Breast epithelium (tissue), 3 donors: ENCODE data around the gene RPL4.

ENCODE experiments used
- POLR2A ChIP-seq: fragments of 450-650 bp; IDR thresholded peaks from one replicate; pipeline ENCODE4 v1.6.1; 2016; ENCODE audit warnings: antibody characterized with exemption, mild to moderate bottlenecking, moderate library complexity
- TF ChIP-seq, protein P1 (sequence below), 3 donors: fragments of 450-650 bp; IDR thresholded peaks; one replicate each; pipeline ENCODE4 v1.5.1; 2016 to 2017; ENCODE audit warnings: antibody characterized with exemption in 3 of 3, mild to moderate bottlenecking in 3 of 3, moderate library complexity in 3 of 3

DNA sequence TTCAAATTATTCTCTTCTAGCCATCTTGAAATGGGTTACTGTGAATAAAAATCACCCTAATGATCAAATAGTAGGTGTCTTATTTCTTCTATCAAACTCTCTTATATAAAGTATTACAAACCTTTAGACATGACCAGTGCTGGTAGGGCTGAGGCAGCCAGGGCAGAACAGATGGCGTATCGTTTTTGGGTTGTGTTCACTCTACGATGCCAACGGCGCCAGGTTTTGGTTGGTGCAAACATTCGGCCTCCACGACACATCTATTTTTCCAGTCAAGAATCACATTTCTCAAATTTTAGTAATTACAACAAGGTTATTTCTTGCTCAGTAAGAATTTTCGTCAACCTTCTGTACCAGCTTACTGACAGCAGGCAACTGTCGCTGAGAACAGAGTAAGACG lies 2.2 kb downstream of the RPL4 start:
- no peak for TF ChIP-seq POLR2A
- TF ChIP-seq, protein P1, sequence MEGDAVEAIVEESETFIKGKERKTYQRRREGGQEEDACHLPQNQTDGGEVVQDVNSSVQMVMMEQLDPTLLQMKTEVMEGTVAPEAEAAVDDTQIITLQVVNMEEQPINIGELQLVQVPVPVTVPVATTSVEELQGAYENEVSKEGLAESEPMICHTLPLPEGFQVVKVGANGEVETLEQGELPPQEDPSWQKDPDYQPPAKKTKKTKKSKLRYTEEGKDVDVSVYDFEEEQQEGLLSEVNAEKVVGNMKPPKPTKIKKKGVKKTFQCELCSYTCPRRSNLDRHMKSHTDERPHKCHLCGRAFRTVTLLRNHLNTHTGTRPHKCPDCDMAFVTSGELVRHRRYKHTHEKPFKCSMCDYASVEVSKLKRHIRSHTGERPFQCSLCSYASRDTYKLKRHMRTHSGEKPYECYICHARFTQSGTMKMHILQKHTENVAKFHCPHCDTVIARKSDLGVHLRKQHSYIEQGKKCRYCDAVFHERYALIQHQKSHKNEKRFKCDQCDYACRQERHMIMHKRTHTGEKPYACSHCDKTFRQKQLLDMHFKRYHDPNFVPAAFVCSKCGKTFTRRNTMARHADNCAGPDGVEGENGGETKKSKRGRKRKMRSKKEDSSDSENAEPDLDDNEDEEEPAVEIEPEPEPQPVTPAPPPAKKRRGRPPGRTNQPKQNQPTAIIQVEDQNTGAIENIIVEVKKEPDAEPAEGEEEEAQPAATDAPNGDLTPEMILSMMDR (IDR thresholded peaks at IDR 0.05), result no peak
